Cortex of kidney (tissue), 1 donor: ENCODE data around the gene NHS.

Experiments
- DNase-seq: peaks from one replicate; lab custom pipeline; 2025; lab: John Stamatoyannopoulos, UW

The NHS gene

GRCh38 chrX:17588303-17588702, 213.3 kb downstream of the NHS start:
- DNase-seq: no peak

- DNase-seq: no peak
These were observed 216.1 kb downstream of the NHS start for GRCh38 chrX:17590892-17591740.

- DNase-seq: no peak
These were observed 216.7 kb downstream of the NHS start for GRCh38 chrX:17591741-17592110.

- no peak for DNase-seq
These were observed 217.1 kb downstream of the NHS start for GRCh38 chrX:17592117-17592516.

GRCh38 chrX:17594693-17595092, 219.7 kb downstream of the NHS start:
- DNase-seq: no peak

GRCh38 chrX:17595456-17596035, 220.5 kb downstream of the NHS start:
- no peak for DNase-seq

- no peak for DNase-seq
These were observed 221.1 kb downstream of the NHS start for GRCh38 chrX:17596061-17596460.

GRCh38 chrX:17596546-17597205, 221.7 kb downstream of the NHS start:
- DNase-seq: no peak

- DNase-seq: no peak
These were observed 222.3 kb downstream of the NHS start for GRCh38 chrX:17597327-17597726.

GRCh38 chrX:17597836-17598439, 222.9 kb downstream of the NHS start:
- peak; percentile 1 for DNase-seq

GRCh38 chrX:17601441-17602200, 226.6 kb downstream of the NHS start:
- no peak for DNase-seq

- no peak for DNase-seq
These were observed 227.2 kb downstream of the NHS start for GRCh38 chrX:17602245-17602644.

GRCh38 chrX:17603196-17603595, 228.2 kb downstream of the NHS start:
- DNase-seq: no peak

GRCh38 chrX:17605676-17606075, 230.7 kb downstream of the NHS start:
- DNase-seq: no peak

GRCh38 chrX:17606231-17606630, 231.2 kb downstream of the NHS start:
- no peak for DNase-seq

- DNase-seq: no peak
These were observed 233.9 kb downstream of the NHS start for GRCh38 chrX:17608888-17609287.

- no peak for DNase-seq
These were observed 235.8 kb downstream of the NHS start for GRCh38 chrX:17610788-17611187.

- DNase-seq: no peak
These were observed 239.1 kb downstream of the NHS start for GRCh38 chrX:17613979-17614588.

- DNase-seq: no peak
These were observed 241.9 kb downstream of the NHS start for GRCh38 chrX:17616936-17617335.

GRCh38 chrX:17617806-17618205, 242.8 kb downstream of the NHS start:
- no peak for DNase-seq

GRCh38 chrX:17621566-17622270, 246.7 kb downstream of the NHS start:
- no peak for DNase-seq
